Jurkat, Clone E6-1 (cell line): ENCODE data around the gene COL8A1.
A peak's percentile ranks its signal among the peaks of the same experiment; 100 is the strongest.

Experiments used
- DNase-seq: peaks from one replicate; pipeline ENCODE4 v3.0.0-alpha.2; 2011; ENCODE audit warnings: low read depth, low spot score
- H3K4me3 ChIP-seq: 2 replicates; pipeline ENCODE4 v1.5.1; 2011; ENCODE audit warnings: mild to moderate bottlenecking, low read length, control low read depth, moderate library complexity

COL8A1 gene

GRCh38 chr3:99637016-99637367, 1.4 kb upstream of the COL8A1 start:
- no peak overlapping the region for H3K4me3 ChIP-seq
- no peak for DNase-seq

GRCh38 chr3:99637368-99638111, 854 bp upstream of the COL8A1 start:
- no peak for DNase-seq

GRCh38 chr3:99639579-99639978, 1.2 kb downstream of the COL8A1 start:
- DNase-seq, result peak; percentile 4
- H3K4me3 ChIP-seq, result no peak overlapping the region

More at GRCh38 chr3:99637368-99638111, 854 bp upstream of the COL8A1 start:
- H3K4me3 ChIP-seq, result no peak overlapping the region

- DNase-seq, result no peak
- no peak overlapping the region for H3K4me3 ChIP-seq
These were observed 1.9 kb downstream of the COL8A1 start for GRCh38 chr3:99640214-99640851.

GRCh38 chr3:99641480-99641879, 3.1 kb downstream of the COL8A1 start:
- DNase-seq, result no peak
- H3K4me3 ChIP-seq, result no peak overlapping the region

- H3K4me3 ChIP-seq, result no peak overlapping the region
- DNase-seq, result no peak
These were observed 3.6 kb downstream of the COL8A1 start for GRCh38 chr3:99641982-99642381.

GRCh38 chr3:99644017-99644416, 5.6 kb downstream of the COL8A1 start:
- DNase-seq, result no peak
- H3K4me3 ChIP-seq, result no peak overlapping the region

- no peak overlapping the region for H3K4me3 ChIP-seq
- DNase-seq, result no peak
These were observed 6.4 kb downstream of the COL8A1 start for GRCh38 chr3:99644746-99645145.

GRCh38 chr3:99645277-99646106, 7.1 kb downstream of the COL8A1 start:
- H3K4me3 ChIP-seq, result no peak overlapping the region
- DNase-seq, result peak; percentile 11

- DNase-seq, result no peak
- H3K4me3 ChIP-seq, result no peak overlapping the region
These were observed 7.7 kb downstream of the COL8A1 start for GRCh38 chr3:99646107-99646435.

- DNase-seq, result no peak
- no peak overlapping the region for H3K4me3 ChIP-seq
These were observed 8.7 kb downstream of the COL8A1 start for GRCh38 chr3:99647081-99647480.

GRCh38 chr3:99648101-99648500, 9.7 kb downstream of the COL8A1 start:
- H3K4me3 ChIP-seq, result no peak overlapping the region
- DNase-seq, result no peak

GRCh38 chr3:99648516-99648915, 10.1 kb downstream of the COL8A1 start:
- no peak overlapping the region for H3K4me3 ChIP-seq
- no peak for DNase-seq

- DNase-seq, result no peak
- H3K4me3 ChIP-seq, result no peak overlapping the region
These were observed 13.1 kb downstream of the COL8A1 start for GRCh38 chr3:99651531-99651930.

- no peak overlapping the region for H3K4me3 ChIP-seq
- DNase-seq, result no peak
These were observed 18.2 kb downstream of the COL8A1 start for GRCh38 chr3:99656624-99657023.

- H3K4me3 ChIP-seq, result no peak overlapping the region
These were observed 19.9 kb downstream of the COL8A1 start for GRCh38 chr3:99658274-99658673.

GRCh38 chr3:99659032-99659431, 20.6 kb downstream of the COL8A1 start:
- no peak for DNase-seq
- no peak overlapping the region for H3K4me3 ChIP-seq

More at GRCh38 chr3:99658274-99658673, 19.9 kb downstream of the COL8A1 start:
- no peak for DNase-seq

- no peak for DNase-seq
- H3K4me3 ChIP-seq, result no peak overlapping the region
These were observed 21.6 kb downstream of the COL8A1 start for GRCh38 chr3:99659951-99660350.

GRCh38 chr3:99662838-99663570, 24.6 kb downstream of the COL8A1 start:
- H3K4me3 ChIP-seq, result no peak overlapping the region
- DNase-seq, result no peak

GRCh38 chr3:99663977-99664376, 25.6 kb downstream of the COL8A1 start:
- DNase-seq, result no peak
- H3K4me3 ChIP-seq, result no peak overlapping the region
